Measurements from ENCODE around the gene CD177.
"Not testable (repeated sequence)": the region's sequence is repeated elsewhere in the genome, so short reads cannot be mapped to it uniquely, and the experiment has no call there.

The CD177 gene

GRCh38 chr19:43332058-43332922 lies 21.2 kb upstream of the CD177 start:
- DNase-seq (ENCODE audit: low read depth, low spot score), result no peak

- DNase-seq (ENCODE audit: low read depth, low spot score), result not testable (repeated sequence)
These were observed 17.0 kb upstream of the CD177 start for GRCh38 chr19:43336508-43336907.

GRCh38 chr19:43337737-43338136 lies 15.7 kb upstream of the CD177 start:
- no peak for DNase-seq (ENCODE audit: low read depth, low spot score)

- no peak for DNase-seq (ENCODE audit: low read depth, low spot score)
These were observed 15.0 kb upstream of the CD177 start for GRCh38 chr19:43338530-43338929.

GRCh38 chr19:43339243-43339930 lies 14.1 kb upstream of the CD177 start:
- DNase-seq (ENCODE audit: low read depth, low spot score), result not testable (repeated sequence)

GRCh38 chr19:43340101-43340500 lies 13.4 kb upstream of the CD177 start:
- DNase-seq (ENCODE audit: low read depth, low spot score), result not testable (repeated sequence)

- DNase-seq (ENCODE audit: low read depth, low spot score), result not testable (repeated sequence)
These were observed 12.4 kb upstream of the CD177 start for GRCh38 chr19:43341098-43341497.

- not testable (repeated sequence) for DNase-seq (ENCODE audit: low read depth, low spot score)
These were observed 11.4 kb upstream of the CD177 start for GRCh38 chr19:43342104-43342503.

GRCh38 chr19:43344347-43344925 lies 9.1 kb upstream of the CD177 start:
- not testable (repeated sequence) for DNase-seq (ENCODE audit: low read depth, low spot score)

- DNase-seq (ENCODE audit: low read depth, low spot score), result not testable (repeated sequence)
These were observed 3.7 kb upstream of the CD177 start for GRCh38 chr19:43349813-43350212.

- DNase-seq (ENCODE audit: low read depth, low spot score), result no peak
These were observed 1.3 kb upstream of the CD177 start for GRCh38 chr19:43351998-43352746.

- no peak for DNase-seq (ENCODE audit: low read depth, low spot score)
These were observed 780 bp downstream of the CD177 start for GRCh38 chr19:43354305-43354627.

- DNase-seq (ENCODE audit: low read depth, low spot score), result not testable (repeated sequence)
These were observed 3.3 kb downstream of the CD177 start for GRCh38 chr19:43356749-43357148.

- DNase-seq (ENCODE audit: low read depth, low spot score), result no peak
These were observed 8.7 kb downstream of the CD177 start for GRCh38 chr19:43362179-43362578.

- no peak for DNase-seq (ENCODE audit: low read depth, low spot score)
These were observed 9.3 kb downstream of the CD177 start for GRCh38 chr19:43362745-43363144.

- not testable (repeated sequence) for DNase-seq (ENCODE audit: low read depth, low spot score)
These were observed 12.2 kb downstream of the CD177 start for GRCh38 chr19:43365677-43366076.

- DNase-seq (ENCODE audit: low read depth, low spot score), result no peak
These were observed 14.3 kb downstream of the CD177 start for GRCh38 chr19:43367822-43368221.

- DNase-seq (ENCODE audit: low read depth, low spot score), result not testable (repeated sequence)
These were observed 15.4 kb downstream of the CD177 start for GRCh38 chr19:43368897-43369296.

- DNase-seq (ENCODE audit: low read depth, low spot score), result no peak
These were observed 18.4 kb downstream of the CD177 start for GRCh38 chr19:43371909-43372308.

- DNase-seq (ENCODE audit: low read depth, low spot score), result no peak
These were observed 19.0 kb downstream of the CD177 start for GRCh38 chr19:43372462-43372861.

- not testable (repeated sequence) for DNase-seq (ENCODE audit: low read depth, low spot score)
These were observed 24.1 kb downstream of the CD177 start for GRCh38 chr19:43377624-43378023.

- no peak for DNase-seq (ENCODE audit: low read depth, low spot score)
These were observed 26.5 kb downstream of the CD177 start for GRCh38 chr19:43380008-43380407.

Data from iPS DF 19.7 (cell line).